Jurkat, Clone E6-1 (cell line): ENCODE data around the gene SFSWAP.

Experiments
- DNase-seq: peaks from one replicate; pipeline ENCODE4 v3.0.0-alpha.2; 2011; ENCODE audit warnings: low read depth, low spot score
- H3K4me3 ChIP-seq: 2 replicates; pipeline ENCODE4 v1.5.1; 2011; ENCODE audit warnings: mild to moderate bottlenecking, low read length, control low read depth, moderate library complexity

The SFSWAP gene

DNA sequence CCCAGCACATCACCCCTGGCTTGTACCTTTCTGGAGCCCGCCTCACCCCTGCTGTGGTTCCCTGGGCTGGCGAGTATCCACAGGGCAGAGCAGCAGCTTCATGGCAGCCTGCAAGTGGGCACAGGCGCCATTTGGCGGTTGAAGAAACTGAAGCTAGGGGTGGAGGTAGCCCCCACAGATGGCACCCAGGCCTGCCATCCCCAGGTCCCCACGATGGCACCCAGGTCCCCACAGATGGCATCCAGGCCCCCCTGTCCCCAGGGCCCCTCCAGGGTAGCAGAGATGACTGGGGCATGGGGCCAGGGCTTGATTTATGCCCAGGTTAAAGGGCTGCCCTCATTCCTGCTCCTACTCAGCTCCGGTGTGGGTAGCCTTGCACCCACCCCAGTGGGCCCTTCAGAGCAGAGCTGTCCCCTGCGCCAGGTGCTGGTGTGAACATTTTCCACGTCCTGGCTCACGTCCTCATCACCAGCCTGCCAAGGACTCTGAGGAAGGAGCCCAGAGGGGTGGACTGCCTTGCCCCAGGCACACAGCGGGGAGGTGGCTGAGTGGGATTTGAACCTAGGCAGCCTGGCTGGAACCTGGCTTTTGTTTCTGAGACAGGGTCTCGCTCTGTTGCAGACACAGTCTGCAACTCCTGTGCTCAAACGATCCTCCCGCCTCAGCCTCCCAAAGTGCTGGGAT is 126.0 kb downstream of the SFSWAP start:
- DNase-seq, result no peak

DNA sequence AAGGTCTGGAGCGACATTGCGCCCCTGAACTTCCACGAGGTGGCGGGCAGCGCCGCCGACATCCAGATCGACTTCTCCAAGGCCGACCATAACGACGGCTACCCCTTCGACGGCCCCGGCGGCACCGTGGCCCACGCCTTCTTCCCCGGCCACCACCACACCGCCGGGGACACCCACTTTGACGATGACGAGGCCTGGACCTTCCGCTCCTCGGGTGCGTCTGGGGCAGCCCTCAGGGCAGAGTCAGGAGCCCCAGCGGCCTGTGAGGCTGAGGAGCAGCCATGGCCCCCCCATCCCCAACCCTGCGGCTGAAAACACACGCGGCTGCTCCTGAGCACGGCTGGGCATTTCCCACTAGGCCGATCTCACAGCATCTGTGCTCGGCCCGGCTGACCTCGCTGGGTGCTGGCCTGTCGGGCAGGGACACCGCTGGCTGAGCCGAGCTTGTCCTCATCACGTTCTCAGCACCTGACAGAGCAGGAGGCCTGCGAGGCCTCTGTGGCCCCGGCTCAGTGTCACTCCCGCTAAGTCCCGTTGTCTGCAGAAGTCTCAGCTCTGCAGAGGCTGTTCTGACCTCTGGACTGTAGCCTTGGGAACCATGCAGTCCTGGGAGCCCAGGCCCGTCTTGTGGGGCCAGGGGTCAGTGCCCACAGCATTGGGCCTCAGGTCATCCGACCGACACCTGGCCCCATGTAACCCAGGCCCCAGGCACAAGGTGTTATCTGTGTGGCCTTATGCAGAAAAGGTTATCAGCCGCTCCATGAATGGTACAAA is 129.9 kb downstream of the SFSWAP start:
- H3K4me3 ChIP-seq, result no peak overlapping the region

More for the DNA sequence above, 126.0 kb downstream of the SFSWAP start:
- H3K4me3 ChIP-seq, result no peak overlapping the region

DNA sequence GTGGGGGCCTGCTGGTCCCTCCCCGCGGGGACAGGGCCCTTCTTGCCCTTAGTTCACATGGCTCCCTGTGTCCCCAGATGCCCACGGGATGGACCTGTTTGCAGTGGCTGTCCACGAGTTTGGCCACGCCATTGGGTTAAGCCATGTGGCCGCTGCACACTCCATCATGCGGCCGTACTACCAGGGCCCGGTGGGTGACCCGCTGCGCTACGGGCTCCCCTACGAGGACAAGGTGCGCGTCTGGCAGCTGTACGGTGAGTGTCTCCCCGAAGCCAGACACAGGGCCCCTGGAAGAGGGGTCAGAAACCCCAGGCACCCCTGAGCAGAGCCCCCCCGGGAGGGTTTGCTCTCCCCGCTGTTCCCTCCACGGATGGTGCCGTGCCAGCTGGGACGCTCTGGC is 130.7 kb downstream of the SFSWAP start:
- no peak overlapping the region for H3K4me3 ChIP-seq
- no peak for DNase-seq

More for the DNA sequence above, 129.9 kb downstream of the SFSWAP start:
- DNase-seq, result no peak

DNA sequence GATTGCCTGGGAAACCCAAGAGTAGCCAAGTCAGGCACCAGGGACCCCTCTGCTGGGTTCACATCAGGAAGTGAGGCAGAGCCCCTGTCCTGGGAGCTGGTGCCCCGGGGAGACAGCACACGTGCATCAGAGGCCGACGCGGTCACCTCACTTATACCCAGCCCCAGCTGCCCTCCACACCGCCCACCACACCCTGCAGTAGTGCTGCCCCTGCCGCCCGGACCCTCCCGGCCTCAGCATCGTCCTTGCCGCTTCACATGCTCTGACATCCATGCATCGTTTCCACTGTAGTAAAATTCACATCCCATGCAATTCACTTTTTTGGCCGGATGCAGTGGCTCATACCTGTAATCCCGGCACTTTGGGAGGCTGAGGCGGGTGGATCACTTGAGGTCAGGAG is 131.3 kb downstream of the SFSWAP start:
- DNase-seq, result no peak
- no peak overlapping the region for H3K4me3 ChIP-seq

DNA sequence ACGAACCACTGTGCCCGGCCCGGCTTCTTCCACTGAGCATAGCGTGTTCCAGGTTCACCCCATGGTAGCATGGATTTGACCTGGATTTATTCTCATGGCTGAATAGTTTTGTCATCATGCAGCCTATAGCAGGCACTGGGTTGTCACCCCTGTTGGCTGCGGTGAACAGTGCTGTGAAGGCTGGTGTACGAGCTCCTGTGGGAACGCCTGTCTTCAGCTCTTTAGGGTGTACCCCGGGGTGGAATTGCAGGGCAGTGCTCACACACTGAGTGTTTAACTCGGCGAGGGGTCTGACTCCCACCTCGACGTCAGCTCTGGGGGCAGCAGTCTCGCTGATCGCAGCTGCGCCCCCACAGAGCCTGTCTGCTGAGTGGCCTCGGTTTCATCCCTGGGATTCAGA is 132.6 kb downstream of the SFSWAP start:
- no peak overlapping the region for H3K4me3 ChIP-seq
- no peak for DNase-seq

DNA sequence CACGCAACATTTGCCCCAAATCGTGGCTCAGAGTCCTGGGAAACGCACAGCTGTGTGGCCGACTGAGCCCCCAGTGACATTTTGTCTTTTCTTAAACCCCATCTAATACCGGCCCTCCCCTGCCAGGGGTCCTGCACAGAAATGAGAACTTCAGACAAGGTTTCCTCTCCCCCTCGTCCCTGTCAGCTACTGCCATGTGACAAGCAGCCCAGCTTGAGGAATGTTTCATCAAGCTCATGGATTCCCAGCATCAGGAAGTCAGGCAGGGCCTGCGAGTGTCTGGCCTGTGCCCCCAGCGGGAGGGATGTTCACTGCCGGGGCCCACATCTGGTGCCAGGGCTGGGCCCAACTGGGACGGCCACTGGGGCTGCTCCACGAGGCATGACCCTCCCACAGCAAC is 133.2 kb downstream of the SFSWAP start:
- no peak overlapping the region for H3K4me3 ChIP-seq

DNA sequence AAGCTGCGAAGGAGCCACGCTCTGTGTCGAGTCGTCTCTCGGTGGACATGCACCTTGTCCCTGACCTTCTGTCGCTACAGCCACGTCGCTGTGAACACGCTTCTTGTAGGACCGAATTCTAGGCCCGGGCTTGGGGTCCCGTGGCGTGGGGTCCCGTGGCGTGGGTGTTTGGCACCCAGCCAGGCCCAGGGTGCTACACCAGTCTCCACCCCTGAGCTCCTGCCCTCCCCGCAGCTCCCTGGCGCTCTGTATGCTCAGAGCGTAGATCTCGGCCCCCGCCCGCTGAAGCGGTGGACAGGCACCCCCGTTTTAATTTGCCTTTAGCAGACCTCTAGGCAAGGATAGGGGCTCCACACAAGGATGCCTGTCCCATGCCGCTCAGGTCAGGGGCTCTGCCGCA is 133.8 kb downstream of the SFSWAP start:
- no peak for DNase-seq

More for the DNA sequence above, 133.2 kb downstream of the SFSWAP start:
- DNase-seq, result no peak

DNA sequence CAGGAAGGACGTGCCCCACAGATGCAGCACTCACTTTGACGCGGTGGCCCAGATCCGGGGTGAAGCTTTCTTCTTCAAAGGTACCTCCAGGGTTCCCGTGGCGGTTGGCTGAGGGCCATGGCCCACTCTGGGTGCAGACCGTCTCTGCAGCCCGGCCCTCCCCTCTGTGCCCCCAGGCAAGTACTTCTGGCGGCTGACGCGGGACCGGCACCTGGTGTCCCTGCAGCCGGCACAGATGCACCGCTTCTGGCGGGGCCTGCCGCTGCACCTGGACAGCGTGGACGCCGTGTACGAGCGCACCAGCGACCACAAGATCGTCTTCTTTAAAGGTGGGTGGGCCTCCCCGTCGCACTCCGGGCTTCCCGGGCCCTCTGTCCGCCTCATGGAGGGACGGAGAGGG is 134.2 kb downstream of the SFSWAP start:
- DNase-seq, result no peak
- H3K4me3 ChIP-seq, result no peak overlapping the region

More for the DNA sequence above, 133.8 kb downstream of the SFSWAP start:
- H3K4me3 ChIP-seq, result no peak overlapping the region

DNA sequence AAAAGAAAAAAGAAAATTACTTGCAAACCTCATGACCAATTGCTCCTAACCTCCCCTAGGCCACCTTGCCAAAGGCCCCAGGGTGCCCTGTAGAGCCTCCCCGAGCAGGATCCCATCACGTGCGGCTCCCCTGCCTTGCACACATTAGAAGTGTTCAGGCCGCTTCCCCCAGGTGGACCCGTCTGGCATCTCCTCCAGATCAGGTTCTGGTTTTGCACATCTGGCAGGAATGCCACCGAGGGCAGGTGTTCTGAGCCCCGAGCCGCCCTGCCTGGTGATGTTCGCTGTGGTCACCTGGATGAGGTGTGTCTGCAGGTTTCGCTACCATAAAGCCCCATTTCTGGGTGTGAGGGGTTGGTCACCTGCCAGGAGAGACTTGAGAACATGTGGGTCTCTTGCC is 136.6 kb downstream of the SFSWAP start:
- no peak overlapping the region for H3K4me3 ChIP-seq
- DNase-seq, result no peak

DNA sequence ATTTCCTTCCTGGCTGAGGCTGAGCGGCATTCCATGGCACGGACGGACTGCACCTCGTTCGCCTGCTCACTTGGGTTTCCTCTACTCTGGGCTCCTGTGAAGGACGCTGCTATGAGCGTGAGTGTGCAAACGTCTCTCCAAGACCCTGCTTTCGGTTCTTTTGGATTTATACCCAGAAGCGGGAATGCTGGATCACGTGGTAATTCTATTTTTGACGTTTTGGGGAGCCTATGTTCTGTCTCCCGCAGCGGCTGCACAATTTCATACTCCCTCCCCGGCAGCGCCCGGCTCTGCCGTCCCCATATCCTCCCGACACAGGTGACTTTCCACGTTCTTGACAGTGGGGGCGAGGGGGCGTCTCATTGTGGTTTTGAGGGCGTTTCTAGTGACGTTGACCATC is 137.9 kb downstream of the SFSWAP start:
- no peak overlapping the region for H3K4me3 ChIP-seq
- DNase-seq, result no peak
